Neutrophil (primary cell): Measurements from ENCODE around the gene RUNX2.

Source experiments
- H3K27ac ChIP-seq: fragments of 200-600 bp; sonication (generic); 2 replicates; pipeline ENCODE4 v1.5.1; 2016; ENCODE audit warnings: mild to moderate bottlenecking, moderate library complexity
- H3K27me3 ChIP-seq: fragments of 200-600 bp; sonication (generic); 2 replicates; pipeline ENCODE4 v1.6.0; 2016; ENCODE audit warnings: mild to moderate bottlenecking
- H3K36me3 ChIP-seq: fragments of 200-600 bp; sonication (generic); 2 replicates; pipeline ENCODE4 v1.5.1; 2017
- H3K4me1 ChIP-seq, 2 experiments: fragments of 200-600 bp in 1 of 2; sonication (generic) in 1 of 2; 1 replicate in 1 of 2; 2 replicates in 1 of 2; pipeline versions ENCODE4 v1.5.1 to v1.6.1; 2013 to 2016; ENCODE audit warnings: low read depth in 1 of 2, low read length in 1 of 2, mild to moderate bottlenecking in 1 of 2, moderate library complexity in 1 of 2; ENCODE audit not compliant: control insufficient read depth in 1 of 2, insufficient read depth in 1 of 2
- H3K4me3 ChIP-seq, 2 experiments: fragments of 200-600 bp in 1 of 2; sonication (generic) in 1 of 2; 1 replicate in 1 of 2; 2 replicates in 1 of 2; pipeline ENCODE4 v1.5.1; 2013 to 2016; ENCODE audit warnings: low read depth in 1 of 2, low read length in 1 of 2, mild to moderate bottlenecking in 1 of 2, moderate library complexity in 1 of 2
- H3K9me3 ChIP-seq: fragments of 200-600 bp; sonication (generic); 2 replicates; pipeline ENCODE4 v1.5.1; 2016
- TF ChIP-seq, protein P1 (sequence below): fragments of 200-600 bp; sonication (generic); IDR thresholded peaks from 2 replicates; pipeline ENCODE4 v1.5.1; 2016; ENCODE audit warnings: antibody characterized with exemption

RUNX2 gene

DNA sequence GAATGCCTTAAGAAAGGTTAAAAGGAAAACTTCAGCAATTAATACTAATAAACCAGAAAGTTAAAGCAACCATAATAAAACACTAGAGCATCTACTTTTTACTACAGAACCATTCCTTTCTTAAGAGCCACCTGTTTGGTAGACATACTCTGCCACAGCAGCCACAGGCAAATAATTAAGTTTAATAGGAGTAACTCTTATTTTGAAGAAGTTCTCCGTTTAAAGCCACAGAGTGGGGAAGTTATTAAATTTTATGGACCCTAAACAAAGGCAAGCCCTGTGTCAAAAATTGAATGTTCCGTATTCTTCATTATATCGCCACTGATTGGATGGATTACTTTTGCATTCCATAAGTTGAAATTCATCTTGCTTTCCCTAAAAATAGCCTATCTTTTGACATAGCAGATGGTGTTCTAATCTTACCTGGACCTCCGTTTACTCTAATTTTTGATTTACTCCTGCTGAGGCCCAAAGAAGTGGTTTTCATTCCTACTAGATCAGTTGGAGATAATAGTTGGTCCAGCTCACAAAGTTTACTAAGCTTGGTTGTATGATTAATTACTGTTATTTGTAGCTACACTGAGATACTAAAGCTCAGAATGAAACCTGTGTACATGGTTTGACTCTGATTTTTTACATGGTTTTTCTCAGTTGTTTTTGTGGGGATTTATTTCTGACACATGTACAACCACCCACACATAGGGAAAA is 190.0 kb downstream of the RUNX2 start:
- Histone ChIP-seq H3K9me3 (no peaks in the 10 kb centered on the region), H3K36me3 (peaks cover 9% of the 10 kb centered on the region), H3K4me1 (peaks cover 6 to 11% of the 10 kb centered on the region in 2 experiments), H3K27ac (no peak overlapping the region), H3K27me3 (no peaks in the 10 kb centered on the region), H3K4me3 (no peak overlapping the region)
- TF ChIP-seq, protein P1, sequence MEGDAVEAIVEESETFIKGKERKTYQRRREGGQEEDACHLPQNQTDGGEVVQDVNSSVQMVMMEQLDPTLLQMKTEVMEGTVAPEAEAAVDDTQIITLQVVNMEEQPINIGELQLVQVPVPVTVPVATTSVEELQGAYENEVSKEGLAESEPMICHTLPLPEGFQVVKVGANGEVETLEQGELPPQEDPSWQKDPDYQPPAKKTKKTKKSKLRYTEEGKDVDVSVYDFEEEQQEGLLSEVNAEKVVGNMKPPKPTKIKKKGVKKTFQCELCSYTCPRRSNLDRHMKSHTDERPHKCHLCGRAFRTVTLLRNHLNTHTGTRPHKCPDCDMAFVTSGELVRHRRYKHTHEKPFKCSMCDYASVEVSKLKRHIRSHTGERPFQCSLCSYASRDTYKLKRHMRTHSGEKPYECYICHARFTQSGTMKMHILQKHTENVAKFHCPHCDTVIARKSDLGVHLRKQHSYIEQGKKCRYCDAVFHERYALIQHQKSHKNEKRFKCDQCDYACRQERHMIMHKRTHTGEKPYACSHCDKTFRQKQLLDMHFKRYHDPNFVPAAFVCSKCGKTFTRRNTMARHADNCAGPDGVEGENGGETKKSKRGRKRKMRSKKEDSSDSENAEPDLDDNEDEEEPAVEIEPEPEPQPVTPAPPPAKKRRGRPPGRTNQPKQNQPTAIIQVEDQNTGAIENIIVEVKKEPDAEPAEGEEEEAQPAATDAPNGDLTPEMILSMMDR, result no peak

DNA sequence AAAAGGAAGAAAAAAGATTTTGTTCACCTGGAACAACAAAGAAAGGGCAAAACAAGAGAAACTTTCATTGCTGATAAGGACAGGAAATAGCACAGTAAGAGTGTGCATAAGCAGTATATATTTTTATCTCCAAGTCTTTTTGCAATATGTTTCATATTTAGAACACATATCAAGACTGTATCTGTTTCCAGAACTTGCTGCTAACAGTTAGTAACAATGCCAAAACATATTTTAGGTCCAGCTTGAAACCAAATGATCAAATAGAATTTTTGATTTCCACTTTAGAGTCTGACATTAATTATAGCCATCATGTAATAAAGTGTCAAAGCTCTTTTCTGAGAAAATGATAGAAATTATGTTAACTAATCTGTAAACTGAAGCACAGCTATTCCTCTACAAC is 193.1 kb downstream of the RUNX2 start:
- TF ChIP-seq, protein P1, result no peak
- Histone ChIP-seq H3K36me3 (peaks cover 6% of the 10 kb centered on the region), H3K4me1 (peaks cover 6 to 13% of the 10 kb centered on the region in 2 experiments), H3K4me3 (no peak overlapping the region), H3K27ac (peak overlapping the region; percentile 24), H3K27me3 (no peaks in the 10 kb centered on the region), H3K9me3 (no peaks in the 10 kb centered on the region)

DNA sequence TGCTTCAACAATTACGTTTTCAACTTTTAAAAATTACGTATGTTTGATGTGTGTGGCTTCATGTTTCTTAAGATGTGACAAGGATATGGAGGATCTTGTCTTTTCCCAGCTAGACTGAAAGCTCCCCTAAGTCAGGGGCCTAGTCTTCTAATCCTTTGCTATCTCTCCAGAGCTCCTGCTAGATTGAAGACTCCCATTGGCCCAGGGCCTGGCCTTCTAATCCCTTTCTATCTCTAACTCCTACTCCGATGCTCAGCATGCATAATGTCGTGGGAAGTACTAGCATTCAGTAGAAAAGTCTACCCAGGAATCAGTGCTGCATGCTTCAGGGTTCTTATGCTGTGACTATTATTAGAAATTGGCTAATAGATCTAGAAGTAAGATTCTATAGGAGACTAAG is 194.4 kb downstream of the RUNX2 start:
- no peak overlapping the region for H3K27ac ChIP-seq
- no peaks in the 10 kb centered on the region for H3K9me3 ChIP-seq
- TF ChIP-seq, protein P1, result no peak
- H3K36me3 ChIP-seq, result peaks cover 6% of the 10 kb centered on the region
- H3K4me1 ChIP-seq, result peaks cover 6 to 13% of the 10 kb centered on the region in 2 experiments
- H3K27me3 ChIP-seq, result no peaks in the 10 kb centered on the region
- H3K4me3 ChIP-seq, result no peak overlapping the region

DNA sequence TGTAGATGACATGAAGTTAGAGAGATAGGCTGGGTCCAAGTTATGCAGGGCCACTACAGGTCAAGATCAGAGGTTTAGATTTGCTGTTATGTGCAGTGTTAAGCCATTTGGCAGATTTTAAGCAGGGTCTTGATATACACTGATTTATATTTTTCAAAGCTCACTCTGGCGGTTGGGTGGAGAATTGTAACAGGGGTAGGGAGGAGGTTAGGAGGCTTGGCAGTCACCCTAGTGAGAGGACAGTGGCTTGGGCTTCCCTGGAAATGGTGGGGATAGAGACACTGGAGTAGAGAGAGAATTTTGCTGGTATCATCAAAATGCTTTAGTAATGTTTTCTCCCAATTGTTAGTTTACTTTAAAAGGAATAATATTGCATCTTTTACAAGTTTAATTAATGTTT is 199.1 kb downstream of the RUNX2 start:
- Histone ChIP-seq H3K36me3 (peaks cover 6% of the 10 kb centered on the region), H3K27ac (no peak overlapping the region)
- TF ChIP-seq, protein P1, result no peak

DNA sequence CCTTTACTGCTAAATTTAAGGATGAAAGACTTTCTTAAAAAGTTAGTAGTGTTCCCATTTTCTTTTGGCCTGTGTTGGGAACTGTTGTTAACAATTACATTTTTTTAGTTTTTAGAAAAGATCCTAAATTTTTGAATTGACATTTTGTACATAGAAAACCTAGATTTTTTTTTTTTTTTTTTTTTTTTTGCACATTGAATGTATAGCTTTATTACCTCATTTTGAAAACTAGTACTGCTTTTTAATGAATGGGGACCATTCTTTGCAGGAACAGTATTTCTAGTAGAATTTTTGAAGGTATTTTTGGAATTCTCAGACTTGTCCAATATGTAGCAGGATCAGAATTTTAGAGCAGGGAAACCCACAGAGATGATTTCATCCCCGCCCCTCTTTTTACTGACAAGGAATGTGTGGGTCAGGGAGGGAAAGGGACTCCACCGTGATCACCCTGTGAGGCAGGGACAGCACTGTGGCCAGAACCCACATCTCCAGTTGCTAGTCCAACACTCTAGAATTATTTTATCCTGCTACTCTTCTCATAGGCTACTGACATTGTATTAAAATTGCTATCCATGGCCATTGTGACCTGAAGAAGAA is 204.0 kb downstream of the RUNX2 start:
- no peak overlapping the region for H3K27ac ChIP-seq
- no peak overlapping the region for H3K4me3 ChIP-seq
- peaks cover 14 to 19% of the 10 kb centered on the region in 2 experiments for H3K4me1 ChIP-seq
- TF ChIP-seq, protein P1, result no peak
- H3K36me3 ChIP-seq, result no peaks in the 10 kb centered on the region
- no peaks in the 10 kb centered on the region for H3K9me3 ChIP-seq
- H3K27me3 ChIP-seq, result no peaks in the 10 kb centered on the region

More for the DNA sequence above, 199.1 kb downstream of the RUNX2 start:
- Histone ChIP-seq H3K4me1 (peaks cover 10 to 17% of the 10 kb centered on the region in 2 experiments), H3K9me3 (no peaks in the 10 kb centered on the region), H3K4me3 (no peak overlapping the region), H3K27me3 (no peaks in the 10 kb centered on the region)
